B cell (primary cell): ENCODE results near the gene PSMB10.

Source experiments
- EZH2 ChIP-seq: IDR thresholded peaks from 2 replicates; pipeline ENCODE4 v1.6.1; 2012; ENCODE audit warnings: borderline replicate concordance, low read depth, mild to moderate bottlenecking, moderate library complexity, low read length; ENCODE audit not compliant: insufficient read depth, poor library complexity, severe bottlenecking
- TF ChIP-seq, protein P1 (sequence below): fragments of 200-600 bp; IDR thresholded peaks from one replicate; pipeline ENCODE4 v1.8.0; 2022; ENCODE audit warnings: antibody characterized with exemption, mild to moderate bottlenecking

DNA sequence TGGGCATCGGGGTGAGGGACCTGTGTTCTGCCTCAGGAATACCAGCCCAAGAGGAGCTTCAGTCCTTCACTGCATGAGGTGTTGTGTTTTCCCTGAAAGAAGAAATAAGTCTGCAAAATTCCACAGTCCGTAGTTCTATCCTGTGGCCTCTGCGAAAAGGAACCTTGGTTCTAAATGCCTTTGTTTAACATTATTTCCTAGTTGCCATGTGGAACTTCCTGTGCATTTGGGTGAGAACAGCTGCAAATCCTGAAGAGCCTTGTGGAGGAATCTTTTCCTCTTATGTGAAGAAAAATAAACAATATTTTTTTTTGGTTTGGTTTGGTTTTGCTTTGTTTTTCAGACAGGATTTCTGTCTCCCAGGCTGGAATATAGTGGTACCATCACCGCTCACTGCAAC is 33.8 kb downstream of the PSMB10 start:
- TF ChIP-seq, protein P1, sequence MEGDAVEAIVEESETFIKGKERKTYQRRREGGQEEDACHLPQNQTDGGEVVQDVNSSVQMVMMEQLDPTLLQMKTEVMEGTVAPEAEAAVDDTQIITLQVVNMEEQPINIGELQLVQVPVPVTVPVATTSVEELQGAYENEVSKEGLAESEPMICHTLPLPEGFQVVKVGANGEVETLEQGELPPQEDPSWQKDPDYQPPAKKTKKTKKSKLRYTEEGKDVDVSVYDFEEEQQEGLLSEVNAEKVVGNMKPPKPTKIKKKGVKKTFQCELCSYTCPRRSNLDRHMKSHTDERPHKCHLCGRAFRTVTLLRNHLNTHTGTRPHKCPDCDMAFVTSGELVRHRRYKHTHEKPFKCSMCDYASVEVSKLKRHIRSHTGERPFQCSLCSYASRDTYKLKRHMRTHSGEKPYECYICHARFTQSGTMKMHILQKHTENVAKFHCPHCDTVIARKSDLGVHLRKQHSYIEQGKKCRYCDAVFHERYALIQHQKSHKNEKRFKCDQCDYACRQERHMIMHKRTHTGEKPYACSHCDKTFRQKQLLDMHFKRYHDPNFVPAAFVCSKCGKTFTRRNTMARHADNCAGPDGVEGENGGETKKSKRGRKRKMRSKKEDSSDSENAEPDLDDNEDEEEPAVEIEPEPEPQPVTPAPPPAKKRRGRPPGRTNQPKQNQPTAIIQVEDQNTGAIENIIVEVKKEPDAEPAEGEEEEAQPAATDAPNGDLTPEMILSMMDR = no peak
- no peak for TF ChIP-seq EZH2
